Heart right ventricle (tissue), 16 donors: ENCODE data around the gene E2F1. TPM values are rescaled to one million over a fixed set of nuclear protein-coding genes. Genes with fewer than 3 reads are reported as not detected.

ENCODE experiments used
- ATAC-seq, 8 donors: fragments of 200-7000 bp; cut with Tn5 transposase; one replicate each; pipeline ENCODE4 v1.9.1; 2020; ENCODE audit warnings: mild to moderate bottlenecking in 8 of 8, moderate library complexity in 8 of 8, moderate number of reproducible peaks in 1 of 8
- DNase-seq, 2 donors: peaks; one replicate each; pipeline ENCODE4 v3.0.0-alpha.2; 2020
- H3K27ac ChIP-seq, 10 donors: fragments of 200-600 bp; sonication (generic) in 2 of 10; one replicate each; pipeline versions ENCODE4 v1.5.0 to v1.8.0; 2020 to 2022; ENCODE audit warnings: mild to moderate bottlenecking in 3 of 10
- H3K27me3 ChIP-seq, 7 donors: fragments of 200-600 bp; one replicate each; pipeline ENCODE4 v1.8.0; 2021 to 2022; ENCODE audit warnings: mild to moderate bottlenecking in 2 of 7
- H3K36me3 ChIP-seq, 9 donors: fragments of 200-600 bp; sonication (generic) in 1 of 9; one replicate each; pipeline versions ENCODE4 v1.5.0 to v1.8.0; 2020 to 2022; ENCODE audit warnings: mild to moderate bottlenecking in 2 of 9
- H3K4me1 ChIP-seq, 9 donors: fragments of 200-600 bp; sonication (generic) in 1 of 9; one replicate each; pipeline versions ENCODE4 v1.5.0 to v1.8.0; 2020 to 2022; ENCODE audit warnings: mild to moderate bottlenecking in 4 of 9
- H3K4me3 ChIP-seq, 10 donors: fragments of 200-600 bp; sonication (generic) in 2 of 10; one replicate each; pipeline versions ENCODE4 v1.5.0 to v1.8.0; 2020 to 2022; ENCODE audit warnings: mild to moderate bottlenecking in 7 of 10, moderate library complexity in 2 of 10
- H3K9me3 ChIP-seq, 11 donors: fragments of 200-600 bp in 10 of 11; sonication (generic) in 2 of 11; one replicate each; pipeline versions ENCODE4 v1.5.0 to v1.8.0; 2013 to 2022; ENCODE audit warnings: mild to moderate bottlenecking in 2 of 11, control low read depth in 1 of 11, moderate library complexity in 1 of 11
- WGBS, 2 donors: extraction: QIAGEN DNeasy Blood & Tissue Kit; methylation state at CpG; one replicate each; pipeline ENCODE4 v1.1.7; 2013; ENCODE audit warnings: inconsistent platforms in 1 of 2; 5-methylcytosine and 5-hydroxymethylcytosine counted together
- intact Hi-C, 10 donors: fragments of 100-400 bp; cut with DNase I; formaldehyde crosslinking; loops; one replicate each; pipeline versions ENCODE4 v1.11.1 to v1.14.2; 2022
- polyA plus RNA-seq, 2 donors: library from polyadenylated mRNA; stranded (reverse); fragments of 200-250 nt; gene quantifications; one replicate each; pipeline ENCODE4 v1.2.3, GENCODE V29; 2013
- total RNA-seq, 10 donors: library from RNA; stranded (reverse); fragmentation: NEBNext Ultra II Directional in 3 of 10; extraction: Animal tissue kit (Norgen Biotek cat#: 25700) in 3 of 10; gene quantifications; one replicate each; pipeline versions ENCODE4 v1.2.1 to v1.2.4, GENCODE V29; 2021 to 2023
- TF ChIP-seq, protein P1 (sequence below), 9 donors: fragments of 200-600 bp; sonication (generic) in 2 of 9; IDR thresholded peaks; one replicate each; pipeline versions ENCODE4 v1.5.0 to v1.8.0; 2021 to 2022; ENCODE audit warnings: antibody characterized with exemption in 9 of 9, mild to moderate bottlenecking in 5 of 9, moderate library complexity in 1 of 9
- donor health status: Arrhythmogenic right ventricular cardiomyopathy.
- donor health status: ischemic (EF 13 %, LVEDD 7.1; RV severe dilation, severe dysfunction).
- donor health status: healthy with polysubstance abuse.
- donor health status: DM: no; HTN: yes; CAD: no.
- donor health status: DM: no; HTN: no; CAD: no.
- donor health status: ischemic (EF 25% LVEDD 6.9; RV normal size, moderate dysfunction).
- donor health status: ischemic (EF 25% LVEDD 5.7; RV mildly dilated, moderate dysfunction).
- donor health status: healthy.
- donor health status: DM: yes; HTN: yes; CAD: no.
- donor health status: Ischemic cardiomyopathy.
- donor health status: ischemic (EF 35%, LVEDD 5.7; RV mildly dilated, moderate dysfunction).
- donor health status: nonischemic (EF 11% LVEDD 7.7; RV severe dilation, severe dysfunction).
- donor health status: DM: yes; HTN: yes; CAD: no.
- donor health status: PGD.
- donor health status: ischemic (EF 29% LVEDD 5.4; RV normal size, mild dysfunction).
- donor health status: nonischemic (EF 23%, LVEDD 6.1; RV moderate dilation, normal function).

Gene E2F1
- total and polyA plus RNA-seq, 12 donors: 0.44 to 3.4 (median 1.2) TPM

DNA sequence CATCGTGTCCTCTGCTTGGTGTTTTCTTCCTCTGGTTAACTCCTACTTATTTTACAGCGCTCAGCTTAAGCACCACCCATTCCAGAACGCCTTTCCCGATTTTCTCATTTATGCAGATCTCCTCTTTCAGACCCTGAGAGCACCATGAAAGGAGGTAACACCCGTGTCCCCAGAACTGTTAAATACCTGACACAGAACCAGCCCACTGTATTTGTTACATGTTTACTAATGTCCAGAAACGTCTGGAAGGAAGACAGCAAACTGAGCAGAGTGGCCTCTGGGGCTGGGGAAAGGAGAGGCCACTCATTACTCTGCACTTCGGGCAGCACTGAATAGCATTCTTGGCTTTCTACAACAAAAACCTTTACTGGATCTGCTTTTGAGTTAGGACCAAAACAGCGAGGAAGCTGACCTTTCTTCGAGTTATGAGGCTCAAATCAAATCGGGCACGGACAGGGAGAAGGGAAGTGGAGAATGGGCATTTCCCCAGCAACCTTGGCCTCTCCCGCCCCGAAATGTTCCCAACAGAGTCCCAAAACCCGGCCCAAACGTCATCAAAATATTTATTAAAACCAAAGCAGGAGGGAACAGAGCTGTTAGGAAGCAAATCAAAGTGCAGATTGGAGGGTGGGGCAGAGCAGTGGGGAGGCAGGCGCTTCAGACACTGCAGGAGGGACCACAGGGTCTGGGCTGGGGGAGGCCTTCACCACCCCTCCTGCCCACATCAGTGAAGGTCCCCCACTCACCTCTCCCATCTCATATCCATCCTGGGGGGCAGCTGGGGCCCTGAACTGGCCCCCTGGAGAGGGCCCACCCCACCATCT is 10.8 kb downstream of the E2F1 start:
- ATAC-seq: peak in 2 of 8 donors; percentile 0 to 7

DNA sequence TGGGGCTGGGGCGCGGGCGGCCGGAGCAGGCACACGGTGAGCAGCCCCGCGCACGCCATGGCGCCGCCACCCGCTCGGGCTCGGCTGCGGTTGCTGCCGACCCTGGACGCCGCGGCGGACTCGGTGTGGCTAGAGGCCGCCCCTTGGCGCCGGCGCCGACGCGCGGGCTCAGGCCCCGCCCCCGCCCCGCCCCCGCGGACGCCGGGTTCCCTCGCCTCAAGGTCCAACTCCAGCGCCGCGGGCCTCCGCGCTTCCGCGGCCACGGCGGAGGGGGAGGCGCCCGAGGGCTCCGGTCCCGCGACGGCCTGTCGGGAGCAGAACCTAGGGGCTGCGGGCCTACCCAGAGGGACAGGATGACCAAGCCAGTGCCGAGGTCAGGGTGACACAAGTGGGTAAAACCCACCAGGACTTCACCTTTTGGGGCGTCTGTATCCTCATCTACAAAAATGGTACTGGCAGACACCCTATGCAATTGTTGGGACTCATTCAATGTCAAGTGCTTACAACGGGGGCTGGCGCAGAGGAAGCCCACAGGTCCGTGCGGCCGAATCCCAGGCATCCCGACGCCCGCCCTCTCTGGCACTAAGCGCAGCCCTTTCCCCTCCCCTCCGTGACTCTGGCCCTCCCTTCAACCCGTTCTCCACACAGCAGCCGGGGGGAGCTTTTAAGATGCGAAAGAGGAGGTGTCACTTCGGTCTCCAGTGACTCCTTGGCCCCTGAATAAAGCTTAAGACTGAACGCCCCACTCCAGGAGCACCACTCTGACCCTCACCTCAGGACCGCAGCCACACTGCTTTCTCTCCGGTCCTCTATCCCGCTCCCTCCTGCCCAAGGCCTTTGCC is 11.7 kb downstream of the E2F1 start, which contains the start of gene NECAB3:
NECAB3 (minus strand) TSS at position 135 of the 842 bp plus-strand sequence; CDS start at position 59, 76 bp downstream.
- H3K9me3 ChIP-seq: no peaks in the 10 kb centered on the region
- 4 to 5% methylated on average over 49 to 73 of the region's 73 CpGs for WGBS, 2 donors
- H3K27ac ChIP-seq: peak within 1 kb of the TSS; percentile 73 to 94 (median 85)
- TF ChIP-seq, protein P1, sequence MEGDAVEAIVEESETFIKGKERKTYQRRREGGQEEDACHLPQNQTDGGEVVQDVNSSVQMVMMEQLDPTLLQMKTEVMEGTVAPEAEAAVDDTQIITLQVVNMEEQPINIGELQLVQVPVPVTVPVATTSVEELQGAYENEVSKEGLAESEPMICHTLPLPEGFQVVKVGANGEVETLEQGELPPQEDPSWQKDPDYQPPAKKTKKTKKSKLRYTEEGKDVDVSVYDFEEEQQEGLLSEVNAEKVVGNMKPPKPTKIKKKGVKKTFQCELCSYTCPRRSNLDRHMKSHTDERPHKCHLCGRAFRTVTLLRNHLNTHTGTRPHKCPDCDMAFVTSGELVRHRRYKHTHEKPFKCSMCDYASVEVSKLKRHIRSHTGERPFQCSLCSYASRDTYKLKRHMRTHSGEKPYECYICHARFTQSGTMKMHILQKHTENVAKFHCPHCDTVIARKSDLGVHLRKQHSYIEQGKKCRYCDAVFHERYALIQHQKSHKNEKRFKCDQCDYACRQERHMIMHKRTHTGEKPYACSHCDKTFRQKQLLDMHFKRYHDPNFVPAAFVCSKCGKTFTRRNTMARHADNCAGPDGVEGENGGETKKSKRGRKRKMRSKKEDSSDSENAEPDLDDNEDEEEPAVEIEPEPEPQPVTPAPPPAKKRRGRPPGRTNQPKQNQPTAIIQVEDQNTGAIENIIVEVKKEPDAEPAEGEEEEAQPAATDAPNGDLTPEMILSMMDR (IDR thresholded peaks at IDR 0.05): no peak
- peak; percentile 83 to 86 for DNase-seq
- peaks cover 9 to 53% (median 28%) of the 10 kb centered on the region in 9 donors for H3K4me1 ChIP-seq
- peaks cover 0 to 21% (median 5%) of the 10 kb centered on the region in 9 donors for H3K36me3 ChIP-seq
- intact Hi-C loops: loop anchor here in 2 of 10 donors (5.0 kb wide), 1 partner anchor 58 kb away; the partner anchor contains the start of gene ZNF341 (in 2 of the 2)
- no peaks in the 10 kb centered on the region for H3K27me3 ChIP-seq
- H3K4me3 ChIP-seq: peak within 1 kb of the TSS; percentile 56 to 92 (median 71)
- ATAC-seq: peak; percentile 73 to 91 (median 85)

More for the DNA sequence above, 10.8 kb downstream of the E2F1 start:
- H3K4me3 ChIP-seq: peak overlapping the region in 7 of 10 donors; percentile 57 to 92 (median 72)
- WGBS, 2 donors: 48 to 59% methylated on average over 16 of the region's 16 CpGs
- H3K27ac ChIP-seq: peak overlapping the region; percentile 73 to 94 (median 85)
- peaks cover 9 to 45% (median 28%) of the 10 kb centered on the region in 9 donors for H3K4me1 ChIP-seq
- no peaks in the 10 kb centered on the region for H3K9me3 ChIP-seq
- H3K36me3 ChIP-seq: peaks cover 0 to 13% (median 5%) of the 10 kb centered on the region in 9 donors
- intact Hi-C loops: loop anchor here in 1 of 10 donors (5.0 kb wide), 1 partner anchor 57 kb away; the partner anchor contains the start of gene ZNF341
- no peak for DNase-seq
- TF ChIP-seq, protein P1 (IDR thresholded peaks at IDR 0.05): no peak
- no peaks in the 10 kb centered on the region for H3K27me3 ChIP-seq

DNA sequence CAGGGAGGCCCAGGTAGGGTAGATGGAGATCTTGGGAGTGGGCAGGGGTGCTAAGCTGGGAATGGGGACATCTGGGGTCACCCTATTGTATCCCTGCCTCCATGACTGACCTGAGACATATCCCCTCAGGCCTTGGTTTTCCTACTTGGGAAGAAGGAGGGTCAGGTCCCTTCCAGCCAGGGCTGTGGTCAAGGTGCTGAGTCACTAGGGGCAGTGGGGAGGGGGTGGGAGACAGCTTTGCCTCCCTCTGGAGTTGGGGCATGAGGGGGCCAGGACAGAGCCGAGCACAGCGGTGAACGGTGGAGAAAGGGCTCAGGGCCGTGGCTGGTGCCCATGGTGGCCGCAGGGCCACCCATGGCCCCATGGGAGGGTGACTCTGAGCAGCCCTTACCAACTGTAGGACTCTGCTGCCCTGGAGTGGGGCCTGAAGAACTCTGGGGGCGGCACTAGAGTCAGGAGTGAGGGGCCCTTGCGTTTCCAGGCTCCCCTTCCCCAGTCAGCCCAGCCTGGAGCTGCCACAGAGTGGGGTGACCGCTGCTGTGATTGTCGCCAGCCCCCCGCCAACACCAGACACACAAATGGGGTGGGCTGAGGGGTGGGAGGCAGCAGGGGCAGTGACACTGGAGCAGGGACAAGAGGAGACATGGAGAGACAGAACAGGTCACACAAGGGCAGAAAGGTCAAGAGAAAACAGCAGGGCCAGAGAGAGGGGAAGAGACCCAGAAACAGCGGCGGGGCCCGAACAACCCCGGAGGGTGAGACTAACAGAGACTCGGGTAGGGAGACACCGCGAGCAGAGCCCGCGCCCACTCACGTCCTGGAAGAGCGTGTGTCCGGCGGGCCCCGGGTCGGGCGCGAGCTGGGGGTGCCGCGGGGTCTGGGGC is 12.5 kb downstream of the E2F1 start:
- TF ChIP-seq, protein P1 (IDR thresholded peaks at IDR 0.05): no peak
- WGBS, 2 donors: 9 to 17% methylated on average over 28 to 29 of the region's 29 CpGs
- Histone ChIP-seq H3K36me3 (peaks cover 0 to 30% (median 5%) of the 10 kb centered on the region in 9 donors), H3K4me1 (peaks cover 9 to 53% (median 28%) of the 10 kb centered on the region in 9 donors), H3K4me3 (peak overlapping the region; percentile 56 to 92 (median 71)), H3K9me3 (no peaks in the 10 kb centered on the region), H3K27me3 (no peaks in the 10 kb centered on the region), H3K27ac (peak overlapping the region; percentile 73 to 94 (median 85))
- intact Hi-C loops: loop anchor here in 1 of 10 donors (5.0 kb wide), 1 partner anchor 59 kb away; the partner anchor contains the start of gene ZNF341
- DNase-seq (no peak), ATAC-seq (peak in 5 of 8 donors; percentile 3 to 31 (median 11))
